SK-N-SH treated with all-trans-retinoic acid at 6 μM for 48 hours (cell line): ENCODE results near the gene SAMD4A.

ENCODE experiments used
- CSDC2 ChIP-seq: fragments of 250-450 bp; sonication (Bioruptor Pico); IDR thresholded peaks from 2 replicates; pipeline ENCODE4 v1.5.0; 2020; ENCODE audit warnings: mild to moderate bottlenecking, moderate library complexity
- GLIS3 ChIP-seq: fragments of 250-450 bp; sonication (Bioruptor Pico); IDR thresholded peaks from 2 replicates; pipeline ENCODE4 v1.5.0; 2020; ENCODE audit warnings: mild to moderate bottlenecking, moderate library complexity
- ISL1 ChIP-seq: fragments of 250-450 bp; sonication (Bioruptor Pico); IDR thresholded peaks from 2 replicates; pipeline ENCODE4 v2.1.2; 2022; ENCODE audit warnings: mild to moderate bottlenecking, moderate library complexity
- PATZ1 ChIP-seq: fragments of 250-450 bp; sonication (Bioruptor Pico); IDR thresholded peaks from 2 replicates; pipeline ENCODE4 v1.8.0; 2020; ENCODE audit warnings: mild to moderate bottlenecking, moderate library complexity, borderline replicate concordance
- PPARA ChIP-seq: fragments of 250-450 bp; sonication (Bioruptor Pico); IDR thresholded peaks from 2 replicates; pipeline ENCODE4 v1.5.0; 2020; ENCODE audit warnings: mild to moderate bottlenecking, borderline replicate concordance
- SNAI2 ChIP-seq: fragments of 250-450 bp; sonication (Bioruptor Pico); IDR thresholded peaks from 2 replicates; pipeline ENCODE4 v1.5.0; 2020; ENCODE audit warnings: mild to moderate bottlenecking, moderate library complexity
- ZC3H10 ChIP-seq: fragments of 250-450 bp; sonication (Bioruptor Pico); IDR thresholded peaks from 2 replicates; pipeline ENCODE4 v1.5.1; 2021; ENCODE audit warnings: mild to moderate bottlenecking, moderate library complexity
- ZFP30 ChIP-seq: fragments of 450-650 bp; formaldehyde crosslinking; IDR thresholded peaks from 2 replicates; pipeline ENCODE4 v1.5.0; 2022; ENCODE audit warnings: mild to moderate bottlenecking, moderate library complexity
- ZNF565 ChIP-seq: fragments of 450-650 bp; formaldehyde crosslinking; conservative IDR thresholded peaks from 2 replicates; pipeline ENCODE4 v1.5.0; 2020; ENCODE audit warnings: low read depth, mild to moderate bottlenecking, moderate library complexity
- TF ChIP-seq, protein P1 (sequence below): fragments of 250-450 bp; sonication (Bioruptor Pico); IDR thresholded peaks from 2 replicates; pipeline ENCODE4 v1.5.1; 2020; ENCODE audit warnings: low read depth, mild to moderate bottlenecking, moderate library complexity

- TF ChIP-seq ZC3H10 (no peak), SNAI2 (CRISPR knock-in tag) (no peak), ZNF565 (CRISPR knock-in tag) (no peak), PATZ1 (no peak), ZFP30 (CRISPR knock-in tag) (no peak), ISL1 (no peak), CSDC2 (CRISPR knock-in tag) (no peak), PPARA (CRISPR knock-in tag) (no peak), GLIS3 (CRISPR knock-in tag) (no peak)
- TF ChIP-seq, protein P1, sequence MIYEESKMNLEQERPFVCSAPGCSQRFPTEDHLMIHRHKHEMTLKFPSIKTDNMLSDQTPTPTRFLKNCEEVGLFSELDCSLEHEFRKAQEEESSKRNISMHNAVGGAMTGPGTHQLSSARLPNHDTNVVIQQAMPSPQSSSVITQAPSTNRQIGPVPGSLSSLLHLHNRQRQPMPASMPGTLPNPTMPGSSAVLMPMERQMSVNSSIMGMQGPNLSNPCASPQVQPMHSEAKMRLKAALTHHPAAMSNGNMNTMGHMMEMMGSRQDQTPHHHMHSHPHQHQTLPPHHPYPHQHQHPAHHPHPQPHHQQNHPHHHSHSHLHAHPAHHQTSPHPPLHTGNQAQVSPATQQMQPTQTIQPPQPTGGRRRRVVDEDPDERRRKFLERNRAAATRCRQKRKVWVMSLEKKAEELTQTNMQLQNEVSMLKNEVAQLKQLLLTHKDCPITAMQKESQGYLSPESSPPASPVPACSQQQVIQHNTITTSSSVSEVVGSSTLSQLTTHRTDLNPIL (CRISPR knock-in tag) = no peak
Measured at GRCh38 chr14:54643696-54644176, 76.8 kb downstream of the SAMD4A start.
